Measurements from ENCODE around the gene TENM3. TPM values are rescaled to one million over a fixed set of nuclear protein-coding genes. Genes with fewer than 3 reads are reported as not detected.

The TENM3 gene
- total RNA-seq, 1 experiment from 2014 or later: 0.87 TPM

DNA sequence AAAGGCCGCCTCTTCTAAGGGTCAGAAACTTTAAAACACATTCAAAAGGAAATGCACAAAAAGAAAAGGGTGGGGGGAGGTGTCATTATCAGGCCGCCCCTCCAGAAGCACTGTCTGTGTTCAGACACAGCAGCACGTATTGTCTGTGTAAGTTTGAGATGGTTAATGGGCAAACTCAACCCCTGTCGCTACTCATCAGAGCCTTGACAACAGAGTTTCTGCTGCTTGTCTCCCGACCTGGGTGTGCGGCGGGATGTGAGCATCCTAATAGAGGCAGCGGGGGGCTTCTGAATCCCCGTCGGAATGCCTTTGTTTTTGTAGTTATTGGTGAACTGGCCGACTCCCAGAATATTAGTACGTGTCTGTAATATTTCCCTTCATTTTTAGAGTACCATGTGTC, 515.1 kb downstream of the TENM3 start:
- H3K27ac ChIP-seq (ENCODE audit: low read length): no peak overlapping the region

DNA sequence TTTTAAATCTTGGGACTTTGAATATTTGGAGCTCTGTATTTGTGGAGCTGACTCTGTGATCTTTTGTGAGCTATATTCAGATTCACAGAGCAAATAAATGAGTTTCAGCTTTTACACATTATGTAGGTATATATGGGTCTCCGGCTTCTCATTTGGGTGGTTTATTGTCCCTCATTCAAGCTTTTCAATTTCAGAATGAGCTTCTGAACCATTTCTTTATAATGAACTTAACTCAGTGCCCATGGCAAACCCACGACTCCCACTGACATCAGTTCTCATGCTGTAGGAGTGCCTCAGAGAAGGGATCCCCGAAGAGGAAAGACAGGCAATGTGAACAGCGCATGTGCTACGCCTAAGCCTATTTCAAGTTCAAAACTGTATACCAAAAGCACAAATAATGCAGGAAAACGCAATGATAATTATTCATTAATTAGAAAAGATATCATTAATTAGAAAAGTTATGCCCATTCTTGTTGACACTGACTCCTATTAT, 517.4 kb downstream of the TENM3 start:
- POLR2A ChIA-PET (ENCODE audit: unreplicated experiment): no interaction called here
- H3K4me3 ChIP-seq (ENCODE audit: low read length): no peak overlapping the region
- no peaks in the 10 kb centered on the region for H3K79me2 ChIP-seq (ENCODE audit: low read length)
- H3K27ac ChIP-seq (ENCODE audit: low read length): no peak overlapping the region
- H4K20me1 ChIP-seq (ENCODE audit: low read length): no peaks in the 10 kb centered on the region
- no peaks in the 10 kb centered on the region for H3K9me3 ChIP-seq (ENCODE audit: low read length)
- no peaks in the 10 kb centered on the region for H3K36me3 ChIP-seq (ENCODE audit: low read depth, low read length)
- CTCF ChIA-PET: no interaction called here
- H3K9me2 ChIP-seq (replicated peaks; ENCODE audit: low read length): no peaks in the 10 kb centered on the region
- intact Hi-C loops (cut with micrococcal nuclease): no loop called here
- H3K4me1 ChIP-seq (ENCODE audit: insufficient read depth, low read length): peaks cover 17% of the 10 kb centered on the region
- H3K27me3 ChIP-seq (ENCODE audit: low read length): no peaks in the 10 kb centered on the region
- DNase-seq: no peak
- ATAC-seq: no peak
- no peak overlapping the region for H3K4me2 ChIP-seq (ENCODE audit: low read length)
- no TSS peak for BruUV-seq (replicated peaks)
- no peak overlapping the region for H3K9ac ChIP-seq (ENCODE audit: low read length)
- no peak overlapping the region for H2AFZ ChIP-seq (ENCODE audit: low read length)
- no peaks in the 10 kb centered on the region for H3F3A ChIP-seq (ENCODE audit: low read length, unreplicated experiment)
- TF ChIP-seq, protein P1, sequence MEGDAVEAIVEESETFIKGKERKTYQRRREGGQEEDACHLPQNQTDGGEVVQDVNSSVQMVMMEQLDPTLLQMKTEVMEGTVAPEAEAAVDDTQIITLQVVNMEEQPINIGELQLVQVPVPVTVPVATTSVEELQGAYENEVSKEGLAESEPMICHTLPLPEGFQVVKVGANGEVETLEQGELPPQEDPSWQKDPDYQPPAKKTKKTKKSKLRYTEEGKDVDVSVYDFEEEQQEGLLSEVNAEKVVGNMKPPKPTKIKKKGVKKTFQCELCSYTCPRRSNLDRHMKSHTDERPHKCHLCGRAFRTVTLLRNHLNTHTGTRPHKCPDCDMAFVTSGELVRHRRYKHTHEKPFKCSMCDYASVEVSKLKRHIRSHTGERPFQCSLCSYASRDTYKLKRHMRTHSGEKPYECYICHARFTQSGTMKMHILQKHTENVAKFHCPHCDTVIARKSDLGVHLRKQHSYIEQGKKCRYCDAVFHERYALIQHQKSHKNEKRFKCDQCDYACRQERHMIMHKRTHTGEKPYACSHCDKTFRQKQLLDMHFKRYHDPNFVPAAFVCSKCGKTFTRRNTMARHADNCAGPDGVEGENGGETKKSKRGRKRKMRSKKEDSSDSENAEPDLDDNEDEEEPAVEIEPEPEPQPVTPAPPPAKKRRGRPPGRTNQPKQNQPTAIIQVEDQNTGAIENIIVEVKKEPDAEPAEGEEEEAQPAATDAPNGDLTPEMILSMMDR (conservative IDR thresholded peaks at IDR 0.05; ENCODE audit: low read depth, low read length): no peak
- no peak for TF ChIP-seq EZH2 (IDR thresholded peaks at IDR 0.05; ENCODE audit: low read length, unreplicated experiment)
- TF ChIP-seq EZH2phosphoT487 (IDR thresholded peaks at IDR 0.05; ENCODE audit: borderline replicate concordance, low read length): no peak

More for the DNA sequence above, 515.1 kb downstream of the TENM3 start:
- no peak overlapping the region for H3K9ac ChIP-seq (ENCODE audit: low read length)
- no peak overlapping the region for H2AFZ ChIP-seq (ENCODE audit: low read length)
- H3K27me3 ChIP-seq (ENCODE audit: low read length): no peaks in the 10 kb centered on the region
- ChIA-PET CTCF (no interaction called here), POLR2A (ENCODE audit: unreplicated experiment) (no interaction called here)
- BruUV-seq (replicated peaks): no TSS peak
- H3K36me3 ChIP-seq (ENCODE audit: low read depth, low read length): no peaks in the 10 kb centered on the region
- no peak overlapping the region for H3K4me3 ChIP-seq (ENCODE audit: low read length)
- no peaks in the 10 kb centered on the region for H3K9me2 ChIP-seq (replicated peaks; ENCODE audit: low read length)
- intact Hi-C loops (cut with micrococcal nuclease): no loop called here
- DNase-seq (no peak), ATAC-seq (no peak)
- TF ChIP-seq EZH2phosphoT487 (IDR thresholded peaks at IDR 0.05; ENCODE audit: borderline replicate concordance, low read length) (no peak), EZH2 (IDR thresholded peaks at IDR 0.05; ENCODE audit: low read length, unreplicated experiment) (no peak)
- TF ChIP-seq, protein P1 (conservative IDR thresholded peaks at IDR 0.05; ENCODE audit: low read depth, low read length): no peak
- no peaks in the 10 kb centered on the region for H3F3A ChIP-seq (ENCODE audit: low read length, unreplicated experiment)
- H3K4me1 ChIP-seq (ENCODE audit: insufficient read depth, low read length): peaks cover 11% of the 10 kb centered on the region
- H4K20me1 ChIP-seq (ENCODE audit: low read length): no peaks in the 10 kb centered on the region
- H3K4me2 ChIP-seq (ENCODE audit: low read length): no peak overlapping the region
- H3K9me3 ChIP-seq (ENCODE audit: low read length): no peaks in the 10 kb centered on the region
- H3K79me2 ChIP-seq (ENCODE audit: low read length): no peaks in the 10 kb centered on the region

DNA sequence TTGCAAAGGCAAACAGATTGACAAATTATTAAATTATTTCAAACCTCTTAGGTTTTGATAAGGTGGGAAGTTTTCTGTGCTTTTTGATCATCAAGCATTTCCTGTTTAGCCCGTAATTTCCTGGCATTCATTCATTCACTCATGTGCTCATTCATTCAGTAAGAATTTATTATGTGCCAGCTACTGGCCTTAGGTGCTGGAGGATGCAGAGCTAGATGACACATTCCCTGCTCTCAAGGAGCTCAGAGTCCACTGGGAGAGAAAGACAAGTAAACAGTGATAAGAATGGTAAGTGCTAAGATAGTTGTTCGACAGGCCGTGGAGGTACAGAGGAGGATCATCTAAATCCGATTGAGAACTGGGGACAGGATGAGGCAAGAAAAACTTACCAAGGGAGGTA, 520.9 kb downstream of the TENM3 start:
- H3K36me3 ChIP-seq (ENCODE audit: low read depth, low read length): no peaks in the 10 kb centered on the region
- TF ChIP-seq, protein P1 (conservative IDR thresholded peaks at IDR 0.05; ENCODE audit: low read depth, low read length): no peak
- TF ChIP-seq EZH2 (IDR thresholded peaks at IDR 0.05; ENCODE audit: low read length, unreplicated experiment): no peak
- TF ChIP-seq EZH2phosphoT487 (IDR thresholded peaks at IDR 0.05; ENCODE audit: borderline replicate concordance, low read length): no peak
- no peak overlapping the region for H3K27ac ChIP-seq (ENCODE audit: low read length)
- intact Hi-C loops (cut with micrococcal nuclease): no loop called here
- no peak overlapping the region for H2AFZ ChIP-seq (ENCODE audit: low read length)
- no peaks in the 10 kb centered on the region for H3K79me2 ChIP-seq (ENCODE audit: low read length)
- no peak overlapping the region for H3K4me3 ChIP-seq (ENCODE audit: low read length)
- H4K20me1 ChIP-seq (ENCODE audit: low read length): no peaks in the 10 kb centered on the region
- H3F3A ChIP-seq (ENCODE audit: low read length, unreplicated experiment): no peaks in the 10 kb centered on the region
- no peaks in the 10 kb centered on the region for H3K27me3 ChIP-seq (ENCODE audit: low read length)
- no peaks in the 10 kb centered on the region for H3K9me3 ChIP-seq (ENCODE audit: low read length)
- no peak for ATAC-seq
- DNase-seq: peak; percentile 49
- peaks cover 6% of the 10 kb centered on the region; the same call in 1 of the 2 replicates for H3K4me1 ChIP-seq (ENCODE audit: insufficient read depth, low read length)
- H3K4me2 ChIP-seq (ENCODE audit: low read length): no peak overlapping the region
- no peak overlapping the region for H3K9ac ChIP-seq (ENCODE audit: low read length)
- H3K9me2 ChIP-seq (replicated peaks; ENCODE audit: low read length): no peaks in the 10 kb centered on the region
- BruUV-seq (replicated peaks): no TSS peak
- CTCF ChIA-PET: no interaction called here
- POLR2A ChIA-PET (ENCODE audit: unreplicated experiment): no interaction called here
